Stimulated activated CD8-positive, alpha-beta memory T cell treated with anti-CD3 and anti-CD28 coated beads, Interleukin-4, amount 100 ng/mL, for 24 hours (primary cell): ENCODE data around the gene GRID2.
"Not testable (repeated sequence)": the region's sequence is repeated elsewhere in the genome, so short reads cannot be mapped to it uniquely, and the experiment has no call there.

Source experiments
- DNase-seq: peaks from one replicate; pipeline ENCODE4 v3.0.0-alpha.2; 2020; ENCODE audit warnings: low read depth

GRID2 gene

GRCh38 chr4:93317561-93317960, 1013.8 kb downstream of the GRID2 start:
- no peak for DNase-seq

GRCh38 chr4:93319041-93319440, 1015.3 kb downstream of the GRID2 start:
- DNase-seq, result no peak

GRCh38 chr4:93320356-93320755, 1016.6 kb downstream of the GRID2 start:
- no peak for DNase-seq

- no peak for DNase-seq
Observed at GRCh38 chr4:93327346-93327745, 1023.6 kb downstream of the GRID2 start.

- DNase-seq, result no peak
Observed at GRCh38 chr4:93334003-93334402, 1030.2 kb downstream of the GRID2 start.

GRCh38 chr4:93337196-93337595, 1033.4 kb downstream of the GRID2 start:
- DNase-seq, result no peak

GRCh38 chr4:93342738-93343137, 1039.0 kb downstream of the GRID2 start:
- no peak for DNase-seq

- DNase-seq, result no peak
Observed at GRCh38 chr4:93346840-93347239, 1043.1 kb downstream of the GRID2 start.

- DNase-seq, result no peak
Observed at GRCh38 chr4:93348896-93349295, 1045.1 kb downstream of the GRID2 start.

GRCh38 chr4:93351846-93352245, 1048.1 kb downstream of the GRID2 start:
- no peak for DNase-seq

- no peak for DNase-seq
Observed at GRCh38 chr4:93355411-93355810, 1051.6 kb downstream of the GRID2 start.

- DNase-seq, result no peak
Observed at GRCh38 chr4:93359586-93359985, 1055.8 kb downstream of the GRID2 start.

GRCh38 chr4:93366169-93366755, 1062.5 kb downstream of the GRID2 start:
- not testable (repeated sequence) for DNase-seq

GRCh38 chr4:93368968-93369367, 1065.2 kb downstream of the GRID2 start:
- DNase-seq, result no peak

GRCh38 chr4:93370256-93370655, 1066.5 kb downstream of the GRID2 start:
- no peak for DNase-seq

- DNase-seq, result no peak
Observed at GRCh38 chr4:93373893-93374860, 1070.4 kb downstream of the GRID2 start.

- DNase-seq, result no peak
Observed at GRCh38 chr4:93384241-93384640, 1080.5 kb downstream of the GRID2 start.

GRCh38 chr4:93384887-93385286, 1081.1 kb downstream of the GRID2 start:
- no peak for DNase-seq

- DNase-seq, result no peak
Observed at GRCh38 chr4:93394545-93395081, 1090.8 kb downstream of the GRID2 start.

- no peak for DNase-seq
Observed at GRCh38 chr4:93396272-93396671, 1092.5 kb downstream of the GRID2 start.

- DNase-seq, result no peak
Observed at GRCh38 chr4:93403571-93403970, 1099.8 kb downstream of the GRID2 start.

- DNase-seq, result no peak
Observed at GRCh38 chr4:93407493-93408275, 1103.9 kb downstream of the GRID2 start.
